Right lobe of liver (tissue), 6 donors: Measurements from ENCODE around the gene ADIPOR2. TPM values are rescaled to one million over a fixed set of nuclear protein-coding genes. Genes with fewer than 3 reads are reported as not detected.

ENCODE experiments used
- ATAC-seq, 4 donors: fragments of 200-7000 bp; cut with Tn5 transposase; one replicate each; pipeline ENCODE4 v1.9.1; 2020; ENCODE audit warnings: mild to moderate bottlenecking in 4 of 4, moderate library complexity in 4 of 4
- DNase-seq, 3 donors: peaks; one replicate each; pipeline ENCODE4 v3.0.0-alpha.2; 2020
- H3K27ac ChIP-seq, 3 donors: fragments of 200-600 bp; one replicate each; pipeline ENCODE4 v1.8.0; 2022
- H3K27me3 ChIP-seq, 2 donors: fragments of 200-600 bp; one replicate each; pipeline ENCODE4 v1.8.0; 2022
- H3K36me3 ChIP-seq, 4 donors: fragments of 200-600 bp; sonication (generic) in 1 of 4; one replicate each; pipeline versions ENCODE4 v1.5.1 to v1.8.0; 2017 to 2022; ENCODE audit warnings: control low read depth in 1 of 4
- H3K4me1 ChIP-seq, 4 donors: fragments of 200-600 bp; sonication (generic) in 1 of 4; one replicate each; pipeline versions ENCODE4 v1.5.1 to v1.8.0; 2017 to 2022; ENCODE audit warnings: control low read depth in 1 of 4
- H3K4me3 ChIP-seq, 3 donors: fragments of 200-600 bp; one replicate each; pipeline ENCODE4 v1.8.0; 2022
- H3K9me3 ChIP-seq, 4 donors: fragments of 200-600 bp; sonication (generic) in 1 of 4; one replicate each; pipeline versions ENCODE4 v1.5.1 to v1.8.0; 2017 to 2022; ENCODE audit warnings: control low read depth in 1 of 4
- POLR2A ChIP-seq: fragments of 450-650 bp; IDR thresholded peaks from one replicate; pipeline ENCODE4 v1.6.1; 2017; ENCODE audit warnings: antibody characterized with exemption, mild to moderate bottlenecking
- WGBS: methylation state at CpG from one replicate; pipeline ENCODE4 v1.1.6; 2018; ENCODE audit warnings: low coverage, low lambda C conversion rate; ENCODE audit not compliant: insufficient coverage; ENCODE audit errors: missing lambda C conversion rate; 5-methylcytosine and 5-hydroxymethylcytosine counted together
- intact Hi-C, 2 donors: fragments of 100-400 bp; cut with DNase I; formaldehyde crosslinking; loops; one replicate each; pipeline versions ENCODE4 v1.11.2 to v1.14.1; 2022
- total RNA-seq, 6 experiments: library from RNA; depleted of rRNA in 2 of 6; stranded (reverse); fragments of >200 nt in 2 of 6; fragmentation: NEBNext Ultra II Directional in 3 of 6; extraction: Animal tissue kit (Norgen Biotek cat#: 25700) in 3 of 6; gene quantifications; one replicate each; pipeline versions ENCODE4 v1.1.0 to v1.2.4, GENCODE V29; 2016 to 2023
- TF ChIP-seq, protein P1 (sequence below), 4 donors: fragments of 200-600 bp in 3 of 4; fragments of 450-650 bp in 1 of 4; IDR thresholded peaks; one replicate each; pipeline versions ENCODE4 v1.5.1 to v1.8.0; 2016 to 2022; ENCODE audit warnings: antibody characterized with exemption in 4 of 4, mild to moderate bottlenecking in 2 of 4
- donor health status: DM: no; HTN: yes; CAD: no.
- donor health status: DM: no; HTN: no; CAD: no.
- donor health status: DM: no; HTN: no; CAD: no.
- donor health status: DM: no; HTN: yes; CAD: no.
- donor health status: DM: no; HTN: yes; CAD: no.

Gene ADIPOR2
- total RNA-seq, 6 experiments from 2014 or later, result 46.5 to 108 (median 59.8) TPM

DNA sequence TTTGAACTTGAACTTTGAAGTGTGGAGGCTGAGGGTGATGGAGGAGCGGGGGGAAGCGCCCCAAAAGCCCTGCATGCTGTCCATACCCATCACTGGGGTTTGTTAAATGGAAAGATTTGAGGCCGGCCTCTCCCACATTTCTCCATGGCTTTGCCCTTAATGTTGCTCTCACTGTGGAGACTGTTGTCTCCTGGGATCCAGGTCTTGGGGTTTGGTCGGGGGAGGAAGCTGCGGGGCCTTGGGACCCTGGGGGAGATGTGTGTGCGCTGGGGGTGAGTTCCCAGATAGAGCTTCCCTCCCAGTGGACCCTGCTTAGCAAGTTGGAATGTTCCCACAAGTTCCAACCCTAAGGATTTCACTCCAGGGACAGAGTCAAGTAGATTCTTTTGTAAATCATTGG lies 101.5 kb downstream of the ADIPOR2 start:
- TF ChIP-seq, protein P1, sequence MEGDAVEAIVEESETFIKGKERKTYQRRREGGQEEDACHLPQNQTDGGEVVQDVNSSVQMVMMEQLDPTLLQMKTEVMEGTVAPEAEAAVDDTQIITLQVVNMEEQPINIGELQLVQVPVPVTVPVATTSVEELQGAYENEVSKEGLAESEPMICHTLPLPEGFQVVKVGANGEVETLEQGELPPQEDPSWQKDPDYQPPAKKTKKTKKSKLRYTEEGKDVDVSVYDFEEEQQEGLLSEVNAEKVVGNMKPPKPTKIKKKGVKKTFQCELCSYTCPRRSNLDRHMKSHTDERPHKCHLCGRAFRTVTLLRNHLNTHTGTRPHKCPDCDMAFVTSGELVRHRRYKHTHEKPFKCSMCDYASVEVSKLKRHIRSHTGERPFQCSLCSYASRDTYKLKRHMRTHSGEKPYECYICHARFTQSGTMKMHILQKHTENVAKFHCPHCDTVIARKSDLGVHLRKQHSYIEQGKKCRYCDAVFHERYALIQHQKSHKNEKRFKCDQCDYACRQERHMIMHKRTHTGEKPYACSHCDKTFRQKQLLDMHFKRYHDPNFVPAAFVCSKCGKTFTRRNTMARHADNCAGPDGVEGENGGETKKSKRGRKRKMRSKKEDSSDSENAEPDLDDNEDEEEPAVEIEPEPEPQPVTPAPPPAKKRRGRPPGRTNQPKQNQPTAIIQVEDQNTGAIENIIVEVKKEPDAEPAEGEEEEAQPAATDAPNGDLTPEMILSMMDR (IDR thresholded peaks at IDR 0.05), result no peak
- TF ChIP-seq POLR2A, result no peak
- ATAC-seq (no peak), DNase-seq (no peak)
- no CpG with 5 or more reads among the region's 6 CpGs for WGBS
- Histone ChIP-seq H3K36me3 (no peaks in the 10 kb centered on the region), H3K9me3 (no peaks in the 10 kb centered on the region), H3K4me3 (no peak overlapping the region), H3K27ac (no peak overlapping the region), H3K27me3 (no peaks in the 10 kb centered on the region), H3K4me1 (peaks cover 0 to 11% (median 0%) of the 10 kb centered on the region in 4 donors)
- intact Hi-C loops, result loop anchor here (5.0 to 10.0 kb wide), 2 partner anchors 140 to 242 kb away; no protein-coding TSS in a partner anchor

DNA sequence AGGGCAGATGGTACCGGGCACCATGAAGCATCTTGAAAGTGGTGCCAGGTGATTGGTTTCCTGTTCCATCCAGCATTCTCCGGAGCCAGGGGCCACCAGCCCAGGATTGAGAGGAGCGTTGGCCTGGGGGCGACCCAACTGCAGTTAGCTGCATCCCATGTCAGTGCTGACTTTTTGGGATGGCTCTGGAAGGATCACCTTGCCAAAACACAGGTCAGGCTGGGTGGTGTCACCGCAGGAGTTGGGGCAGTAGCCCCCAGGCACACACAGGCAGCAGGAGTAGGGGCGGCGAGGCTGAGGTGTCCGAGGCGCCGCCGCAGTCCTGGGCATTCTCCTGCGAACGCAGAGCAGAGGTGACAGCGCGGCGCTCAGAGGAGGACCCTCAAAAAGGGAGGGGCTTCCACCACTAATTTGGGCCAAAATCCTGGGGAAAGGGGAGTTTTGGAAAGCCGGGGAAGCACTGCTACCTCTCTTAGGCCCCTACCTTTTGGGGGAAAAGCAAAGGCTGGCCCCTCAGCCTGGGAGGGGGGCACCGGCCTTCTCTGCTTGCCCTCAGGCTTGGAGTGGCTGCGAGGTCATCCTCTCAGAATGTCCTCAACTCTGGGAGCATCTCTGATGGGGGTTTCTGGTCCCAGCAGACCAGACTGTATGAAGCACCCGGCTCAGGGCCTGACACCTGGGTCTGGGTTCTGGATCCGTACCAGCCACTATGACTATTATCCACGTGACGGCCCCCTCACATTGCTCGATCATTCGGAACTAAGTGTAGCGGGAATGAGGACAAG lies 102.7 kb downstream of the ADIPOR2 start:
- no peak overlapping the region for H3K27ac ChIP-seq
- DNase-seq (peak in 2 of 3 donors; percentile 18 to 43), ATAC-seq (no peak)
- H3K9me3 ChIP-seq, result no peaks in the 10 kb centered on the region
- TF ChIP-seq POLR2A, result no peak
- TF ChIP-seq, protein P1 (IDR thresholded peaks at IDR 0.05), result no peak
- H3K27me3 ChIP-seq, result no peaks in the 10 kb centered on the region
- no peak overlapping the region for H3K4me3 ChIP-seq
- intact Hi-C loops, result loop anchor here (5.0 to 10.0 kb wide), 2 partner anchors 141 to 241 kb away; no protein-coding TSS in a partner anchor
- peaks cover 0 to 11% (median 0%) of the 10 kb centered on the region in 4 donors for H3K4me1 ChIP-seq
- 74% methylated on average over 4 of the region's 26 CpGs for WGBS
- no peaks in the 10 kb centered on the region for H3K36me3 ChIP-seq

DNA sequence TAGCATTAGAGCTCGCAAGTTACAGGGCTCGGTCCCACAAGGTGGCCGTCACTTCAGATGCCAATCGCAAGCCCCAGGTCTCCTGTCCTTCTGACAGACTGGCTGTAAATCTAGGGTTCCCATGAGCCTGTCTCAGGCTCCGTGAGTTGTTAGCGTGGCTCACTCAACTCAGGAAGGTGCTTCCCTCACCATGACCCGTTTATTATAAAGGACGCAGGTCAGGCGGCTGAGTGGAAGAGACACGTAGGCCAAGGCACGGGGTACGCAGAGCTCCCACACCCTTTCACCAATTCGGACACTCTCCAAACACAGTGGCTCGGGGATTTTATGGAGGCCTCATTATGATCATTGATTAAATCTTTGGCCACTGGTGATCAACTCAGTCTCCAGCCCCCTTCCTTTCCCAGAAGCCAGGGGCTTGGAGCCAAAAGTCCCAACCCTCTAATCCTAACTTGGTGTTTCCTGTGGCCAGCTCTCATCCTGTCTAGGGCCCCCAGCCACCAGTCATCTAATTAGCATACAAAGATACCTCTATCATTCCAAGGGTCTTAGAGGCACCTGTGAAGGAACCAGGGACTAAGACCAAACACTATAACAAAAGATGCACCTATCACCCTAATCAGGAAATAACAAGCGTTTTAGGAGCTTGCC lies 103.7 kb downstream of the ADIPOR2 start:
- Histone ChIP-seq H3K27me3 (no peaks in the 10 kb centered on the region), H3K4me1 (peaks cover 0 to 11% (median 0%) of the 10 kb centered on the region in 4 donors), H3K4me3 (no peak overlapping the region), H3K36me3 (no peaks in the 10 kb centered on the region), H3K9me3 (no peaks in the 10 kb centered on the region), H3K27ac (no peak overlapping the region)
- 65% methylated on average over 3 of the region's 15 CpGs for WGBS
- intact Hi-C loops, result loop anchor here (5.0 to 10.0 kb wide), 4 partner anchors 142 to 488 kb away; no protein-coding TSS in a partner anchor
- DNase-seq, result peak in 2 of 3 donors; percentile 39 to 41
- ATAC-seq, result no peak
- TF ChIP-seq, protein P1 (IDR thresholded peaks at IDR 0.05), result no peak
- TF ChIP-seq POLR2A, result no peak

DNA sequence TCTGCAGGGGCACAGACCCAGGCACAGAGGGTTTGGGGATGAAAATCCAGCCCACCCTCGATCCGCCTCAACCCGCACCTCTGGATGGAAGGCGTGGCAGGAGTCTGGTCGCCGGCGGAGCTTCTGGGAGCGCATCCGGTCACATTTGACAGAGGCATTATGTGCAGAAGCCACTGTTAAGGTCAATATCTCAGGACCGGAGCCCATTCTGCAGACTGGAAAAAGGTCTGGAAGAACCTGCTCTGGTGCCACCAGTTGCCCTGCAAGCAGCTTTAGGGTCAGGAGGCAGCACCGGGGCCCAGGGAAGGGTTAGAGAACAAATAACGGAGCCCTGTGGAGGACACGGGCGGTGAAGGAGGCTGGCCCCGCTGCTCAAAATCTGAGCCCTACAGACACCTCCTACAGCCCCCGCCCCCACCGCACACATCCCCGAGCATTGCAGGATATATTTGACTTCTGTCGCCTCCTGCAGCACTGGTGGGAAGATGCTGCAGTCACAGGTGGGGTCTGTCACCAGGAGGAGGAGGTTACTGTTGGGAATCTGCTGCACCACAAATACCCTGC lies 104.4 kb downstream of the ADIPOR2 start:
- Histone ChIP-seq H3K27me3 (no peaks in the 10 kb centered on the region), H3K4me3 (no peak overlapping the region), H3K4me1 (peaks cover 0 to 11% (median 0%) of the 10 kb centered on the region in 4 donors), H3K36me3 (no peaks in the 10 kb centered on the region), H3K27ac (no peak overlapping the region), H3K9me3 (no peaks in the 10 kb centered on the region)
- ATAC-seq, result no peak
- TF ChIP-seq, protein P1 (IDR thresholded peaks at IDR 0.05), result no peak
- no peak for TF ChIP-seq POLR2A
- peak in 2 of 3 donors; percentile 47 to 55 for DNase-seq
- WGBS, result no CpG with 5 or more reads among the region's 19 CpGs
- intact Hi-C loops, result loop anchor here in 1 of 2 donors (5.0 to 10.0 kb wide), 3 partner anchors 142 to 487 kb away; no protein-coding TSS in a partner anchor
